HCT116 (cell line): ENCODE measurements around the gene DPP4. TPM values are rescaled to one million over a fixed set of nuclear protein-coding genes. Genes with fewer than 3 reads are reported as not detected.

Source experiments
- ATAC-seq: fragments of 200-7000 bp; cut with Tn5 transposase; 2 replicates; pipeline ENCODE4 v1.9.1; 2020; ENCODE audit warnings: mild to moderate bottlenecking, moderate library complexity
- BruUV-seq: library from RNA; stranded (reverse); fragments of 400-500 nt; replicated peaks from 2 replicates; lab custom pipeline; 2021; lab: Mats Ljungman, UMichigan
- CTCF ChIA-PET: fragments of 300-600 bp; sonication (Branson Sonifier 250); formaldehyde crosslinking; loops from one replicate; lab custom pipeline; 2021; ENCODE audit warnings: antibody characterized with exemption; lab: Charles Lee
- POLR2A ChIA-PET: fragments of 300-600, 350-600 bp; sonication (Branson Sonifier 250); formaldehyde crosslinking; loops from one replicate; lab custom pipeline; 2021; ENCODE audit warnings: antibody characterized with exemption; lab: Charles Lee
- RAD21 ChIA-PET, 2 experiments: fragments of 300-600 bp; sonication (Branson Sonifier 250); formaldehyde crosslinking; loops; one replicate each; lab custom pipeline; 2023; ENCODE audit warnings: low total read pairs in 2 of 2; ENCODE audit not compliant: uncharacterized antibody in 2 of 2, unreplicated experiment in 2 of 2, low non-redundant PET in 1 of 2; lab: Charles Lee
- DNase-seq: peaks from one replicate; pipeline ENCODE4 v3.0.0-alpha.2; 2010; ENCODE audit warnings: low read depth, low spot score
- H2AFZ ChIP-seq: fragments of 200-600 bp; shearing (Covaris generic), sonication (generic); 2 replicates; pipeline ENCODE4 v1.6.1; 2017; ENCODE audit warnings: low read depth, mixed run types, mixed read lengths, antibody characterized with exemption, low read length; ENCODE audit not compliant: poor library complexity, severe bottlenecking
- H3K27ac ChIP-seq: 2 replicates; pipeline ENCODE4 v1.5.1; 2012; ENCODE audit warnings: low read depth, low read length
- H3K27me3 ChIP-seq: fragments of 200-600 bp; sonication (generic); 2 replicates; pipeline ENCODE4 v1.6.1; 2016; ENCODE audit warnings: mixed run types, low read length, mixed read lengths; ENCODE audit not compliant: insufficient read depth
- H3K36me3 ChIP-seq, 2 experiments: fragments of 200-500 bp in 1 of 2; fragments of 200-600 bp in 1 of 2; sonication (Bioruptor generic) in 1 of 2; sonication (generic) in 1 of 2; 2 replicates each; pipeline versions ENCODE4 v1.5.1 to v1.6.1; 2014 to 2016; ENCODE audit warnings: low read length in 2 of 2, inconsistent platforms in 1 of 2, mixed read lengths in 1 of 2, mixed run types in 1 of 2; ENCODE audit not compliant: insufficient read depth in 2 of 2, control insufficient read depth in 1 of 2
- H3K4me1 ChIP-seq, 2 experiments: fragments of 200-600 bp in 1 of 2; sonication (generic) in 1 of 2; 2 replicates each; pipeline versions ENCODE4 v1.5.1 to v1.6.1; 2012 to 2017; ENCODE audit warnings: low read length in 2 of 2, inconsistent platforms in 1 of 2, mild to moderate bottlenecking in 1 of 2, mixed read lengths in 1 of 2, mixed run types in 1 of 2, moderate library complexity in 1 of 2; ENCODE audit not compliant: insufficient read depth in 2 of 2, control insufficient read depth in 1 of 2
- H3K4me2 ChIP-seq: fragments of 200-600 bp; sonication (generic); 2 replicates; pipeline ENCODE4 v1.6.1; 2017; ENCODE audit warnings: mixed run types, low read length, mixed read lengths
- H3K4me3 ChIP-seq, 2 experiments: fragments of 200-600 bp in 1 of 2; sonication (generic) in 1 of 2; replicated peaks in 1 of 2; 2 replicates each; pipeline ENCODE4 v1.5.1; 2011 to 2016; ENCODE audit warnings: low read length in 2 of 2, control low read depth in 1 of 2, low read depth in 1 of 2, mild to moderate bottlenecking in 1 of 2, mixed read lengths in 1 of 2, mixed run types in 1 of 2
- H3K79me2 ChIP-seq: fragments of 200-600 bp; sonication (generic); 2 replicates; pipeline ENCODE4 v1.6.1; 2017; ENCODE audit warnings: mild to moderate bottlenecking, mixed run types, low read length, moderate library complexity, mixed read lengths; ENCODE audit not compliant: insufficient read depth
- H3K9ac ChIP-seq: fragments of 200-600 bp; sonication (generic); 2 replicates; pipeline ENCODE4 v1.6.1; 2016; ENCODE audit warnings: low read length, mixed read lengths
- H3K9me2 ChIP-seq: fragments of 200-600 bp; sonication (generic), shearing (Covaris generic); 2 replicates; pipeline ENCODE4 v1.6.1; 2017; ENCODE audit warnings: mixed run types, mild to moderate bottlenecking, moderate library complexity; ENCODE audit not compliant: insufficient read depth
- H3K9me3 ChIP-seq, 2 experiments: fragments of 200-500 bp in 1 of 2; fragments of 200-600 bp in 1 of 2; sonication (Bioruptor generic) in 1 of 2; sonication (generic) in 1 of 2; 2 replicates each; pipeline ENCODE4 v1.6.1; 2014 to 2017; ENCODE audit warnings: low read length in 2 of 2, mixed read lengths in 2 of 2, inconsistent platforms in 1 of 2, low read depth in 1 of 2, mild to moderate bottlenecking in 1 of 2, mixed run types in 1 of 2, moderate library complexity in 1 of 2; ENCODE audit not compliant: control insufficient read depth in 1 of 2, insufficient read depth in 1 of 2
- H4K20me1 ChIP-seq: fragments of 200-600 bp; sonication (generic), shearing (Covaris generic); 2 replicates; pipeline ENCODE4 v1.6.1; 2017; ENCODE audit warnings: mixed run types, mild to moderate bottlenecking, moderate library complexity; ENCODE audit not compliant: insufficient read depth
- CBX3 ChIP-seq: IDR thresholded peaks from 2 replicates; pipeline ENCODE4 v1.6.1; 2012; ENCODE audit warnings: low read depth
- CEBPB ChIP-seq: IDR thresholded peaks from 2 replicates; pipeline ENCODE4 v1.6.1; 2012; ENCODE audit warnings: low read depth
- CTCF ChIP-seq, 3 experiments: fragments of 200-600 bp in 1 of 3; sonication (generic) in 1 of 3; IDR thresholded peaks in 2 of 3; conservative IDR thresholded peaks in 1 of 3; 2 replicates each; pipeline ENCODE4 v1.5.1; 2012 to 2017; ENCODE audit warnings: low read depth in 2 of 3, low read length in 2 of 3, antibody characterized with exemption in 1 of 3, borderline replicate concordance in 1 of 3, control low read depth in 1 of 3, mild to moderate bottlenecking in 1 of 3, mixed read lengths in 1 of 3, mixed run types in 1 of 3, moderate library complexity in 1 of 3; ENCODE audit not compliant: insufficient read depth in 1 of 3
- EGR1 ChIP-seq: IDR thresholded peaks from 2 replicates; pipeline ENCODE4 v1.6.1; 2012; ENCODE audit warnings: low read depth
- ELF1 ChIP-seq: IDR thresholded peaks from 2 replicates; pipeline ENCODE4 v1.6.1; 2012; ENCODE audit warnings: low read depth, borderline replicate concordance
- EZH2 ChIP-seq: fragments of 200-600 bp; sonication (generic); IDR thresholded peaks from 2 replicates; pipeline ENCODE4 v1.6.1; 2017; ENCODE audit warnings: antibody characterized with exemption, mixed run types
- FOSL1 ChIP-seq: IDR thresholded peaks from 2 replicates; pipeline ENCODE4 v1.6.1; 2012; ENCODE audit warnings: low read depth
- JUND ChIP-seq: IDR thresholded peaks from 2 replicates; pipeline ENCODE4 v1.6.1; 2012
- POLR2A ChIP-seq: IDR thresholded peaks from 2 replicates; pipeline ENCODE4 v1.7.0; 2011; ENCODE audit warnings: borderline replicate concordance; ENCODE audit not compliant: insufficient read depth, insufficient read length; ENCODE audit errors: extremely low read depth
- POLR2AphosphoS5 ChIP-seq: IDR thresholded peaks from 2 replicates; pipeline ENCODE4 v1.6.1; 2011; ENCODE audit warnings: mild to moderate bottlenecking, low read depth, low read length, moderate library complexity
- SIN3A ChIP-seq: IDR thresholded peaks from 2 replicates; pipeline ENCODE4 v1.6.1; 2012; ENCODE audit warnings: low read depth
- SP1 ChIP-seq: IDR thresholded peaks from 2 replicates; pipeline ENCODE4 v1.6.1; 2012; ENCODE audit warnings: low read depth
- TCF7L2 ChIP-seq: IDR thresholded peaks from 2 replicates; pipeline ENCODE4 v1.7.0; 2011; ENCODE audit warnings: borderline replicate concordance, inconsistent platforms; ENCODE audit not compliant: insufficient read depth, insufficient read length; ENCODE audit errors: extremely low read depth
- YY1 ChIP-seq: IDR thresholded peaks from 2 replicates; pipeline ENCODE4 v1.6.1; 2011; ENCODE audit warnings: low read length, low read depth, moderate library complexity, mild to moderate bottlenecking; ENCODE audit not compliant: insufficient replicate concordance; ENCODE audit errors: extremely low read depth
- ZBTB33 ChIP-seq: IDR thresholded peaks from 2 replicates; pipeline ENCODE4 v1.6.1; 2011; ENCODE audit warnings: mild to moderate bottlenecking, low read length, moderate library complexity; ENCODE audit not compliant: insufficient replicate concordance; ENCODE audit errors: extremely low read depth
- intact Hi-C: fragments of 100-400 bp; cut with micrococcal nuclease; formaldehyde crosslinking; loops from 2 replicates; pipeline ENCODE4 v1.10.0; 2022
- total RNA-seq: library from RNA; stranded (reverse); gene quantifications from one replicate; pipeline ENCODE4 v1.2.1, GENCODE V29; 2021; ENCODE audit not compliant: unreplicated experiment
- TF ChIP-seq, protein P1 (sequence below): IDR thresholded peaks from 2 replicates; pipeline ENCODE4 v1.6.1; 2012
- TF ChIP-seq, protein P2 (sequence below): IDR thresholded peaks from 2 replicates; pipeline ENCODE4 v1.6.1; 2012

The DPP4 gene
- total RNA-seq, 1 experiment from 2014 or later = 3.6 TPM

- TF ChIP-seq ZBTB33 (no peak), CTCF (IDR thresholded peaks at IDR 0.05 in 2 of 3, conservative IDR thresholded peaks at IDR 0.05 in 1 of 3; ENCODE audit: borderline replicate concordance in 1 of 3, insufficient read depth in 1 of 3, low read depth in 2 of 3, low read length in 2 of 3) (no peak), POLR2AphosphoS5 (no peak), TCF7L2 (no peak), ELF1 (no peak), YY1 (no peak)
These were observed 67.7 kb downstream of the DPP4 start (continued) for GRCh38 chr2:162006337-162006736.

DNA sequence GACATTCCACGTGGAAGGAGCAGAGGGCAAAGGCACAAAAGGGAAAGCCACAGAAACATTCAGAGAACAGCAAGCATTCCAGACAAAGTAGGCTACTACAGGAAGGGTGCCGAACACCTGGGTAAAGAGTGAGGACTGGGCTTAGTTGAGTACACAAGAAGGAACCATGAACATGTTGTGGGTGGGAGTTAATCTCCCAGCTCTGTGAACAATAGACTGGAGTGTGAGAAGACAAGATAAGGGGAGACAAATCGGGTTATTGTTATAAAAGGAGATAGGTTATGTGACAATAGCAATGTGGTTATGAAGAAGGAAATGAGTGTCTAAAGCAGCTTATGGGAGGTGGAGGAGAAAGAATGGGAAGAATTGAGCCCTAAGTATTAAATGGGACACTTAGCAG, 70.0 kb downstream of the DPP4 start:
- ChIA-PET POLR2A (no interaction called here), CTCF (no interaction called here), RAD21 (no interaction called here)
- H3K9me3 ChIP-seq = no peaks in the 10 kb centered on the region
- intact Hi-C loops = no loop called here
- no peak overlapping the region for H3K27ac ChIP-seq
- no peaks in the 10 kb centered on the region for H4K20me1 ChIP-seq
- H2AFZ ChIP-seq = no peak overlapping the region
- H3K4me2 ChIP-seq = no peak overlapping the region
- H3K36me3 ChIP-seq = no peaks in the 10 kb centered on the region
- H3K4me3 ChIP-seq = no peak overlapping the region
- ATAC-seq (no peak), DNase-seq (no peak)
- H3K4me1 ChIP-seq = no peaks in the 10 kb centered on the region
- no peaks in the 10 kb centered on the region for H3K9me2 ChIP-seq
- BruUV-seq = no TSS peak
- no peak overlapping the region for H3K9ac ChIP-seq
- H3K27me3 ChIP-seq = no peaks in the 10 kb centered on the region
- no peaks in the 10 kb centered on the region for H3K79me2 ChIP-seq
- no peak for TF ChIP-seq SIN3A
- TF ChIP-seq JUND = no peak
- TF ChIP-seq CTCF (IDR thresholded peaks at IDR 0.05 in 2 of 3, conservative IDR thresholded peaks at IDR 0.05 in 1 of 3; ENCODE audit: borderline replicate concordance in 1 of 3, insufficient read depth in 1 of 3, low read depth in 2 of 3, low read length in 2 of 3) = no peak
- TF ChIP-seq SP1 = no peak
- TF ChIP-seq ELF1 = no peak
- TF ChIP-seq, protein P1, sequence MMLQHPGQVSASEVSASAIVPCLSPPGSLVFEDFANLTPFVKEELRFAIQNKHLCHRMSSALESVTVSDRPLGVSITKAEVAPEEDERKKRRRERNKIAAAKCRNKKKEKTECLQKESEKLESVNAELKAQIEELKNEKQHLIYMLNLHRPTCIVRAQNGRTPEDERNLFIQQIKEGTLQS = no peak
- no peak for TF ChIP-seq CBX3
- TF ChIP-seq, protein P2, sequence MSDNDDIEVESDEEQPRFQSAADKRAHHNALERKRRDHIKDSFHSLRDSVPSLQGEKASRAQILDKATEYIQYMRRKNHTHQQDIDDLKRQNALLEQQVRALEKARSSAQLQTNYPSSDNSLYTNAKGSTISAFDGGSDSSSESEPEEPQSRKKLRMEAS = no peak
- TF ChIP-seq CEBPB = no peak
- no peak for TF ChIP-seq EGR1
- TF ChIP-seq EZH2 = no peak
- TF ChIP-seq ZBTB33 = no peak
- no peak for TF ChIP-seq POLR2A
- no peak for TF ChIP-seq FOSL1
- no peak for TF ChIP-seq YY1
